Spinal cord (tissue), 10 donors: ENCODE results near the gene ROR1. TPM values are rescaled to one million over a fixed set of nuclear protein-coding genes. Genes with fewer than 3 reads are reported as not detected.

ENCODE experiments used
- DNase-seq, 6 donors: peaks; one replicate each; pipeline versions ENCODE4 v3.0.0 to v3.0.0-alpha.2; 2013 to 2015; ENCODE audit warnings: low spot score in 6 of 6, low read depth in 4 of 6
- H3K27ac ChIP-seq: one replicate; pipeline ENCODE4 v1.5.1; 2013; ENCODE audit warnings: low read depth, low read length, control low read depth
- H3K27me3 ChIP-seq: one replicate; pipeline ENCODE4 v1.6.1; 2013; ENCODE audit warnings: low read length; ENCODE audit not compliant: control insufficient read depth, insufficient read depth
- H3K36me3 ChIP-seq: one replicate; pipeline ENCODE4 v1.6.1; 2013; ENCODE audit warnings: low read length; ENCODE audit not compliant: control insufficient read depth, insufficient read depth
- H3K4me1 ChIP-seq: one replicate; pipeline ENCODE4 v1.6.1; 2013; ENCODE audit warnings: low read length; ENCODE audit not compliant: control insufficient read depth, insufficient read depth
- H3K4me3 ChIP-seq: one replicate; pipeline ENCODE4 v1.5.1; 2013; ENCODE audit warnings: low read depth, low read length, control low read depth
- H3K9me3 ChIP-seq: one replicate; pipeline ENCODE4 v1.6.1; 2013; ENCODE audit warnings: low read length; ENCODE audit not compliant: control insufficient read depth, insufficient read depth
- WGBS: methylation state at CpG from one replicate; pipeline ENCODE4 v1.1.5; 2013; ENCODE audit warnings: missing lambda C conversion rate; ENCODE audit not compliant: insufficient coverage; 5-methylcytosine and 5-hydroxymethylcytosine counted together
- polyA plus RNA-seq, 2 donors: library from polyadenylated mRNA; unstranded; fragments of 120-200 nt; gene quantifications; one replicate each; pipeline ENCODE4 v1.2.1, GENCODE V29; 2013; ENCODE audit not compliant: insufficient read length in 2 of 2
- total RNA-seq, 2 donors: library from RNA; depleted of rRNA in 1 of 2; stranded (reverse); fragments of 120-200 nt in 1 of 2; fragments of >200 nt in 1 of 2; gene quantifications; one replicate each; pipeline versions ENCODE4 v1.2.3 to v1.2.4, GENCODE V29; 2013 to 2014
- donor health status: healthy.

The ROR1 gene
- total and polyA plus RNA-seq, 4 donors = 4.0 to 16.5 (median 7.9) TPM

GRCh38 chr1:63966016-63966415 lies 192.2 kb downstream of the ROR1 start:
- H3K27me3 ChIP-seq = no peaks in the 10 kb centered on the region
- H3K9me3 ChIP-seq = no peaks in the 10 kb centered on the region
- H3K36me3 ChIP-seq = no peaks in the 10 kb centered on the region
- H3K4me1 ChIP-seq = no peaks in the 10 kb centered on the region
- H3K27ac ChIP-seq = no peak overlapping the region
- H3K4me3 ChIP-seq = no peak overlapping the region
- DNase-seq = peak in 1 of 6 donors; percentile 36
- WGBS = 89% methylated on average over 12 of the region's 12 CpGs

GRCh38 chr1:63967901-63968300 lies 194.1 kb downstream of the ROR1 start:
- no CpG with 5 or more reads among the region's 3 CpGs for whole genome bisulfite sequencing
- no peaks in the 10 kb centered on the region for H3K27me3 ChIP-seq
- H3K36me3 ChIP-seq = no peaks in the 10 kb centered on the region
- no peak for DNase-seq
- H3K4me1 ChIP-seq = no peaks in the 10 kb centered on the region
- no peak overlapping the region for H3K4me3 ChIP-seq
- no peaks in the 10 kb centered on the region for H3K9me3 ChIP-seq
- no peak overlapping the region for H3K27ac ChIP-seq

GRCh38 chr1:63968663-63969440 lies 195.0 kb downstream of the ROR1 start:
- Histone ChIP-seq H3K4me1 (no peaks in the 10 kb centered on the region), H3K36me3 (no peaks in the 10 kb centered on the region), H3K4me3 (no peak overlapping the region), H3K9me3 (no peaks in the 10 kb centered on the region), H3K27ac (no peak overlapping the region), H3K27me3 (no peaks in the 10 kb centered on the region)
- 79% methylated on average over 3 of the region's 3 CpGs for WGBS
- no peak for DNase-seq

- H3K36me3 ChIP-seq = no peaks in the 10 kb centered on the region
- H3K27me3 ChIP-seq = no peaks in the 10 kb centered on the region
- no peaks in the 10 kb centered on the region for H3K4me1 ChIP-seq
- WGBS = 66% methylated on average over 4 of the region's 4 CpGs
- no peaks in the 10 kb centered on the region for H3K9me3 ChIP-seq
- no peak for DNase-seq
- H3K4me3 ChIP-seq = no peak overlapping the region
- H3K27ac ChIP-seq = no peak overlapping the region
These were observed 195.7 kb downstream of the ROR1 start for GRCh38 chr1:63969441-63969901.

GRCh38 chr1:63971557-63971956 lies 197.7 kb downstream of the ROR1 start:
- DNase-seq = no peak
- WGBS = 65% methylated on average over 2 of the region's 3 CpGs

GRCh38 chr1:63973005-63973419 lies 199.2 kb downstream of the ROR1 start:
- Histone ChIP-seq H3K9me3 (no peaks in the 10 kb centered on the region), H3K36me3 (no peaks in the 10 kb centered on the region), H3K27me3 (no peaks in the 10 kb centered on the region), H3K4me1 (no peaks in the 10 kb centered on the region), H3K4me3 (no peak overlapping the region), H3K27ac (no peak overlapping the region)
- WGBS = no CpG with 5 or more reads among the region's 7 CpGs
- DNase-seq = no peak

More at GRCh38 chr1:63971557-63971956, 197.7 kb downstream of the ROR1 start:
- Histone ChIP-seq H3K4me3 (no peak overlapping the region), H3K9me3 (no peaks in the 10 kb centered on the region), H3K27me3 (no peaks in the 10 kb centered on the region), H3K4me1 (no peaks in the 10 kb centered on the region), H3K27ac (no peak overlapping the region), H3K36me3 (no peaks in the 10 kb centered on the region)

- H3K4me3 ChIP-seq = no peak overlapping the region
- no CpG with 5 or more reads among the region's 6 CpGs for WGBS
These were observed 201.1 kb downstream of the ROR1 start for GRCh38 chr1:63974966-63975365.

GRCh38 chr1:63975481-63975880 lies 201.7 kb downstream of the ROR1 start:
- H3K4me3 ChIP-seq = no peak overlapping the region
- 87% methylated on average over 6 of the region's 7 CpGs for WGBS
- peak in 1 of 6 donors; percentile 43 for DNase-seq
- H3K9me3 ChIP-seq = no peaks in the 10 kb centered on the region
- H3K4me1 ChIP-seq = no peaks in the 10 kb centered on the region
- no peaks in the 10 kb centered on the region for H3K27me3 ChIP-seq
- no peaks in the 10 kb centered on the region for H3K36me3 ChIP-seq
- no peak overlapping the region for H3K27ac ChIP-seq

More at GRCh38 chr1:63974966-63975365, 201.1 kb downstream of the ROR1 start:
- DNase-seq = peak in 2 of 6 donors; percentile 10 to 46
- no peaks in the 10 kb centered on the region for H3K36me3 ChIP-seq
- no peaks in the 10 kb centered on the region for H3K9me3 ChIP-seq
- no peaks in the 10 kb centered on the region for H3K4me1 ChIP-seq
- no peaks in the 10 kb centered on the region for H3K27me3 ChIP-seq
- H3K27ac ChIP-seq = no peak overlapping the region

- no peaks in the 10 kb centered on the region for H3K36me3 ChIP-seq
- no peak overlapping the region for H3K4me3 ChIP-seq
- DNase-seq = no peak
- H3K27ac ChIP-seq = no peak overlapping the region
- no peaks in the 10 kb centered on the region for H3K27me3 ChIP-seq
- no CpG with 5 or more reads among the region's 1 CpG for WGBS
- no peaks in the 10 kb centered on the region for H3K4me1 ChIP-seq
- H3K9me3 ChIP-seq = no peaks in the 10 kb centered on the region
These were observed 202.2 kb downstream of the ROR1 start for GRCh38 chr1:63976006-63976405.

GRCh38 chr1:63977466-63977865 lies 203.6 kb downstream of the ROR1 start:
- DNase-seq = no peak
- H3K27ac ChIP-seq = no peak overlapping the region
- H3K4me1 ChIP-seq = no peaks in the 10 kb centered on the region
- no peaks in the 10 kb centered on the region for H3K9me3 ChIP-seq
- no peak overlapping the region for H3K4me3 ChIP-seq
- no peaks in the 10 kb centered on the region for H3K27me3 ChIP-seq
- WGBS = 100% methylated on average over 1 of the region's 1 CpG
- H3K36me3 ChIP-seq = no peaks in the 10 kb centered on the region
